GM18508 (cell line): ENCODE measurements around the gene C17orf107.

ENCODE experiments used
- ATAC-seq: cut with Tn5 transposase; IDR thresholded peaks from one replicate; pipeline ENCODE4 v1.9.1; 2021; ENCODE audit warnings: moderate number of reproducible peaks; ENCODE audit not compliant: insufficient read depth, unreplicated experiment

Gene C17orf107

GRCh38 chr17:4932756-4933155 lies 33.4 kb downstream of the C17orf107 start:
- no peak for ATAC-seq

GRCh38 chr17:4933646-4934045 lies 34.3 kb downstream of the C17orf107 start:
- no peak for ATAC-seq

- no peak for ATAC-seq
Observed at GRCh38 chr17:4934173-4934979, 35.0 kb downstream of the C17orf107 start.

- no peak for ATAC-seq
Observed at GRCh38 chr17:4935650-4936049, 36.3 kb downstream of the C17orf107 start.

GRCh38 chr17:4936436-4936835 lies 37.1 kb downstream of the C17orf107 start:
- ATAC-seq: no peak

- ATAC-seq: no peak
Observed at GRCh38 chr17:4937553-4937952, 38.2 kb downstream of the C17orf107 start.

- ATAC-seq: no peak
Observed at GRCh38 chr17:4938069-4938491, 38.7 kb downstream of the C17orf107 start.

- ATAC-seq: no peak
Observed at GRCh38 chr17:4938688-4939545, 39.6 kb downstream of the C17orf107 start.

- ATAC-seq: no peak
Observed at GRCh38 chr17:4939546-4939795, 40.1 kb downstream of the C17orf107 start.

- ATAC-seq: peak; percentile 46
Observed at GRCh38 chr17:4939796-4940554, 40.6 kb downstream of the C17orf107 start, which contains the start of the genes RNF167 and SLC25A11. RNF167 (plus strand) TSS chr17:4940268; CDS start chr17:4940910, 642 bp downstream. SLC25A11 (minus strand) TSS chr17:4940046; CDS start chr17:4939910, 136 bp downstream.

GRCh38 chr17:4940555-4941318 lies 41.4 kb downstream of the C17orf107 start:
- no peak for ATAC-seq

GRCh38 chr17:4941319-4941610 lies 41.9 kb downstream of the C17orf107 start:
- ATAC-seq: no peak

GRCh38 chr17:4942760-4943508 lies 43.6 kb downstream of the C17orf107 start:
- ATAC-seq: no peak

GRCh38 chr17:4944163-4944553 lies 44.8 kb downstream of the C17orf107 start:
- ATAC-seq: no peak

- ATAC-seq: no peak
Observed at GRCh38 chr17:4944554-4945175, 45.3 kb downstream of the C17orf107 start.

- ATAC-seq: no peak
Observed at GRCh38 chr17:4945176-4945943, 46.0 kb downstream of the C17orf107 start.

GRCh38 chr17:4945944-4946280 lies 46.6 kb downstream of the C17orf107 start:
- no peak for ATAC-seq

- ATAC-seq: no peak
Observed at GRCh38 chr17:4946312-4946976, 47.1 kb downstream of the C17orf107 start.
